NCI-H460 (cell line): ENCODE data around the gene SCN1B. TPM values are rescaled to one million over a fixed set of nuclear protein-coding genes. Genes with fewer than 3 reads are reported as not detected.
"Not testable (repeated sequence)": the region's sequence is repeated elsewhere in the genome, so short reads cannot be mapped to it uniquely, and the experiment has no call there.

Experiments
- DNase-seq: peaks from one replicate; pipeline ENCODE4 v3.0.0-alpha.2; 2016; ENCODE audit warnings: low read depth; ENCODE audit errors: extremely low read depth
- total RNA-seq: library from RNA; depleted of rRNA; stranded (reverse); fragments of >200 nt; shearing (Covaris generic); gene quantifications from 2 replicates; pipeline ENCODE4 v1.2.3, GENCODE V29; 2014

The SCN1B gene
- total RNA-seq, 1 experiment from 2014 or later: 0.82 TPM

DNA sequence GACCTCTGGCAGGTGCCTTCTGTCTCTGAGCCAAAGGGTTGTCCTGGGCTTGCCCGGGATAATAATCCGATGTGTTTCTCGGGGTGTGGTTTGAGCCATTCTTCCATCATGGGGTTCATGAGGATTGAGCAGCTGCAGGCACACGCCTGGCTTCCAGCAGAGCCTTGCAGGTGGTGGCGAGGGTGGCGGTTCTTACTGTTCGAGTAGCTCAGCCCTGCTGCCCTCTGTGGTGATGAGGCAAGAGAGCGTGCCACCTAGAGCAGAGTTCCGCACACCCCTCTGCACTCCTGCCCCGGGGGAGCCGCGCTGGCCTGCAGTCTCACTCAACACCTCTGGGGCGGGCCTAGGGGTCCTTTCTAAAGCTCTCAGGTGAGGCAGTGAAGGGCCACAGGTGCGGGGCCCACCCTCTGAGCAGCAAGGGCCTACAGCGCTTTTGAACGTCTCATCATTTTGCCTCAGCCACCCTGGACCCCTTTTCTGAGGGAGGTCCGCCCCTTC lies 3.8 kb downstream of the SCN1B start:
- DNase-seq: no peak

DNA sequence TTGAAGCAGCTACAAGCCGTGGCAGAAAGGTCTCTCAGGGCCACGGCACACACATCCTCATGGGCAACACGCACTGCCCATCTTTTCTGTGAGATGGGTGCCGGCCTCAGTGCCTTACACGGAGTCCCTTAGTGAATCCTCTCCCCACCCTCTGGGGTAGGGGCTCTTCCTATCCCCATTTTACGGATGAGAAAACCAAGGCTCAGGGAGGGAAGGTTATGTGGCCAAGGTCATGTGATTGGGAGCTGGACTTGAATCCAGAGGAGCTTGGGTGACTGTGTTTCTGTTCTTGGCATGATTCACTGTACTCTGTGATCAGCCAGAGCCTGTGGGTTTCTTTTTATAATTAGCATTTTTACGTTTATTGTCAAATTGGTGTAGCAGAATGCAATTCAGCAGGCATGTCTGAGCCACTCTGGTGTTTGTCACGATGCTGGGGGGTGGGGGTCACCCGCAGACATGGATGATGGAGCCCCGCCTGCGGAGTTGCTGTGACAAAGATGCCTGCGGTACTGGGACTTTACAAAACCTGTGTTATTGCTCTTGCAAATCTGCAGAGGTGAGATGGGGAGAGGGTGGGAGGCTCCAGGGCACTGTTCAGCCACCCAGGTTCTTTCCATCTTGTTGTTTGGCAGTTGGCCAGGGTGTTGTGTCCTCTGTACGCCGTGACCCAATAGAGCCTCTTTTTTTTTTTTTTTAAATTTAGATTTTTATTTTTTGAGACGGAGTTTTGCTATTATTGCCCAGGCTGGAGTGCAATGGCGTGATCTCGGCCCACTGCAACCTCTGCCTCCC lies 4.5 kb downstream of the SCN1B start:
- no peak for DNase-seq

DNA sequence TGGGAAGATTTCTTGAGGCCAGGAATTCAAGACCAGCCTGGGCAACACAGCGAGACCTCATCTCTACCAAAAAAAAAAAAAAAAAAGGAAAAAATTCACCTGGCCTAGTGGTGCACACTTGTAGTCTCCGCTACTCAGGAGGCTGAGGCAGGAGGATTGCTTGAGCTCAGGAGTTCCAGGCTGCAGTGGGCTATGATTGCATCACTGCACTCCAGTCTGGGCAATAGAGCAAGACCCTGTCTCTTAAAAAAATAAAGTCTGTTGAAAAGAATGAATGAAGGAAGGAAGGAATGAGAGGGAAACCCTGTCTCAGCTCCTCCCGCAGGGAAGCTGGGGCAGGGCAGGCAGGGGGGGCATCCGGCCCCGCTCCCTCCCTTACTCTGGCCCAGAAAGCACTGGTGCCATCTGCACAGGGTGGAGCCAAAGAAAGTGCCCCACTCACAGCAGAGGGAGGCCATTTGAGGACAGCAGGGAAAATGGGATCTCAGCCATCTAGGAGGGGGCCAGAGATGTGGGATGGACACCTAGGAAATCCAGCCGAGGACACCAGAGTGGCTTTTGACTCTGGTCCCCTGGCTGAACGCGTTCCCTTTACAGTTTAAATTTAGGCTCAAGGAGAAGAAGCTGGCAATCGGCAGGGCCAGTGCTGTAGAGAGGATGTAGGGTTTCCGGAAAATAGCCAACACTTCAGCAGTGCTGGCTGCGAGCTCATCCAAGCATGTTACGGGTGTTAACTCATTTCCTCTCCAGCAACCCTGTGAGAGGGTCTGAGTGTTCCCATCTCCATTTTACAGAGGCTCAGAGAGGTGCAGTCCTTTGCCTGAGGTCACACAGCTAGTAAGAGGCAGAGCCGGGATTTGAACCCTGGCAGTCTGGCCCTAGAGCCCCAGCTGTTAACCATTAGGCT lies 7.7 kb downstream of the SCN1B start:
- DNase-seq: no peak

DNA sequence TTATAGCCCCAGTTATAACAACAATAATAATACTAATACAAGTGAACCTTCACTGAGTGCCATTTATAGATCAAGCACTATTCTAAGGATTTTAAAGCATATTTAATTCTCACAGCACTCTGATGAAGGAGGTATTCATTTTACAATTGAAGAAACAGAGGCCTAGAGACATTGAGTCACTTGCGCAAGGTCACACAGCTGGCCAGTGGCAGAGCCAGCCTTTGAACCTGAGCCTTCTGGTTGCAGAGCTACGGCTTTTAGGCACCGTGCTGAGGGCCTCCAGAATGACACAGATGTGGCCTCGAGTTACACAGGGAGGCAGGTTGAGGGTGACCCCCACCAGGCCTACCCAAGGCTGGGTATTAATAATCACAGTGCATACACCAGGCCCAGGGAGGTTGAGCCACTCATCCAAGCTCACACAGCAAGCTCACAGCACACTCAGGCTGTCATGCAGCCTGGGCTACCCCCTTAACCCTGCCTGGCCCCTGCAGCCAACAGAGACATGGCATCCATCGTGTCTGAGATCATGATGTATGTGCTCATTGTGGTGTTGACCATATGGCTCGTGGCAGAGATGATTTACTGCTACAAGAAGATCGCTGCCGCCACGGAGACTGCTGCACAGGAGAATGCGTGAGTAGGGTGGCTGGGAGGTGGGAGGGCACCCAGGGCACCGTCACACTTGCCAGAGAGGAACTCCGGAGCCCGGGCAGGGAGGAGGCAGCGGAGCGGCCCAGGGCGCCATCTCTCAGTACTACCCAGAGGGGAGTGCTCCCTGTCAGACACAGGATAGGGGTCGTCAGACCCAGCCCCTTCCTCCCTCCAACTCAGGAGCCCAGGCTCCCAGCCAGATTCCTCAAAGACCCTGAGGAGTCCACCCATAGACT lies 8.6 kb downstream of the SCN1B start:
- DNase-seq: no peak

DNA sequence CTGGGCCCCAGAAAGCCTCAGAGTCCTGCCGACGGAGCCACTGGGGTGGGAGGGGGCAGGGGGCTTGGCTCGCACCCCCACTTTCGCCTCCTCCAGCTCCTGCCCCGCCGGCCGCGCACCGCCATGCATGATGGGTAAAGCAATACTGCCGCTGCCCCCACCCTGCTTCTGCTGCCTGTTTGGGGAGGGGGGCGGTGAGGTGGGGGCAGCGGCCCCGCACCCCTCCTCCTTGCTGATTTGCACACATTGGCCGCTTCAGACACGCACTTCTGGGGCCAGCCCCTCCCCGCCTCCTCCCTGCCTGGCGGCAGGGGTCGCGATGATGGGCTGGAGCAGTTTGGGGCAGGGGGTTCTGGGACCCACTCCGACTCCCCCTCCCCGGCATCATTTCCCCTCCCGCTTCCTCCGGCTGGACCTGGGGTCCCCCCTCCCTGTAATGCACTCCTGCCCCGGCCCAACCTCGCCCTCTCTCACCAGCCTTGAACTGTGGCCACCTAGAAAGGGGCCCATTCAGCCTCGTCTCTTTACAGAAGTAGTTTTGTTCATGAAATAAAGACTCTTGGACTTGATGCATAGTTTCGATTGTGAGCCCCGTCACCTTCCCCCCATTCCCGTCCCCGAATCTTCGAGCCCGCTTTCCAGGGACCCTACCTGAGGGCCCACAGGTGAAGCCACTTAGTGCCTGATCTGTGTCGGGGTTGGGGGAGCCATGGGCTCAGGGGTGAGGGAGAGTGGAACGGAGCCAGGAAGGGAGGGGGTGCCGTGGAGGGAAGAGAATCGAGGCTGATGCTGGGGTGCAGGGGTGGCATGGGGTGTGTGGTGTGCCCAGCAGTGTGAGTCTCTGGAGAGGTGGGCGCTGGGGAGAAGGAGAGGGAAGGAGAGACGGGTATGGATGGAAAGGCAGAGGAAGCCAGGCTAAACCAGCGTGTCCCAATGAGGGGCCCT lies 9.9 kb downstream of the SCN1B start:
- DNase-seq: no peak

DNA sequence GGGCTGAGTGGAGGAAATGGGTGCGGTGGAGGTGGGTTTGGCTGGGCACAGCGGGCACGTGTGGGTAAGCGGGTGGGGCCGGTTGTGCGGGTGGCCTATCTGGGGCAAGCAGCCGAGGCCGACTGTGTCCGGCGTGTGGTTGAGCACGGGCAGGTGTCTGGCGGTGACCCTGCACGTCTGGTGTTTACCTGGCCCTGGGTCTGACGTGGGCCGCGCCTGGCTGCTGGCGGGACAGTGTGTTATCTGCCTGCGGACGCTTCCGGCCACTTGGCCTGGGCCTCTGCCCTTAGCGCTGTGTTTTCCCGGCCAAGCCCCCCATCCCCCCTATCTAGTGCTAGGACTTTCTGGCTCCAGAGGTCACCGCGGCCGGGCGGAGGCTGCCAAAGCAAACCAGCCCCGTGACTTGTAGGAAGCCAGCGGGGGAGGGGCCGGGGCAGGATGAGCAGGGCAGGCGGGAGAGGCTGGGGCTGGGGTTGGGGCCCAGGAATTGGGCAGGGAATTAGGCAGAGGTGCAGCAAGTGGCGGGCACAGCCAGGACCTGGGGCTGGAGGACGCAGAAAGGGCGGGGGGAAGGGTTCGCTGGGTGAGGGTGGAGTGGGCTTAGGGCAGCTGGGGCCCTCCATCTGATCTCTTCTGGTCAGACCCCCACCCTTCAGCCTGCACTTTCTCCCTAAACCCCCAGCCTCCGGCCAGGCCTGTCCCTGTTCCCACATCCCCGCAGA lies 10.7 kb downstream of the SCN1B start:
- DNase-seq: no peak

DNA sequence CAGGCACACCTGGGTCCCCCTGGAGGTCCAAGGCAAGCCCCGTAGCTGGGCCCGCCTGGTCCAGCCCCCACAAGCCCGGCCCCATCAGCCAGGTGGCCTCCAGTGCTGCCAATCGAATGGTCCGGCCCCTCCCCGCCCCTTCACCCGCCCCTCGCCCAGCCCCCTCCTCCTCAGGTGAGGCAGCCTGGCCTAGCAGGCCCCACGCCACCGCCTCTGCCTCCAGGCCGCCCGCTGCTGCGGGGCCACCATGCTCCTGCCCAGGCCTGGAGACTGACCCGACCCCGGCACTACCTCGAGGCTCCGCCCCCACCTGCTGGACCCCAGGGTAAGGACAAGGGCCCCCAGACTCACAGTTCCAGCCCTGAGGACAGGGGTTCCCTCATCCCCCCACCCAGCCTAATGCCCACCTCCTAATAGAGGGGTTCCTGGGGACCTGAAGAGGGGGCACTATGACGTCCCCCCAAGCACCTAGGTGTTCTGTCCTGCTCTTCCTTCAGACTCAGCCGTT lies 11.3 kb downstream of the SCN1B start, which contains the start of gene HPN:
Gene HPN (plus strand): TSS at position 174 of the 508 bp plus-strand sequence. CDS start 786 bp downstream, outside the sequence.
- no peak for DNase-seq

DNA sequence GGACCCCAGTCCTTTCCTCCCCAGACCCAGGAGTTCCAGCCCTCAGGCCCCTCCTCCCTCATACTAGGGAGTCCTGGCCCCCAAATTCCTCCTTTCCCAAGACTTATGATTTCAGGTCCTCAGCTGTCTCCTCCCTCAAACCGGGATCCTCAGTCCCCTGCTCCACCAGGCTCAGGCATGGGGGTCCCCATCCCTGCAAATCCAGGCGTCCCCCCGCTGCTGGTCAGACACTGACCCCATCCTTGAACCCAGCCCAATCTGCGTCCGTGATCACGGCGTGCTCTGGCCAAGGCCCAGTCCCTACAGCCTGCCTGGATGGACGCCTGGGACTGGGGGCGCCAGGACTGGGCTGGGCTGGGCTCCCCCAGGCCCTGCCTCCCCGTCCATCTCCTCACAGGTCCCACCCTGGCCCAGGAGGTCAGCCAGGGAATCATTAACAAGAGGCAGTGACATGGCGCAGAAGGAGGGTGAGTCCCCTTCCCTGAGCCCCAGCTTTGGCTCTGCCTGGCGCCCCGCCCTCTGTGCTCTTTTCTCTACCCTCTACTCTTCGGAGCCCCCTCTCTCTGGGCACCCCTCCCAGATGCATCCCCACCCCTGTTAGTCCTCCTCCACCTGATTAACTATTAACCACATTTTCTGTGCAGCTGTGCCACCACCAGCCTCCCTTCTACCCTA lies 11.9 kb downstream of the SCN1B start:
- no peak for DNase-seq

DNA sequence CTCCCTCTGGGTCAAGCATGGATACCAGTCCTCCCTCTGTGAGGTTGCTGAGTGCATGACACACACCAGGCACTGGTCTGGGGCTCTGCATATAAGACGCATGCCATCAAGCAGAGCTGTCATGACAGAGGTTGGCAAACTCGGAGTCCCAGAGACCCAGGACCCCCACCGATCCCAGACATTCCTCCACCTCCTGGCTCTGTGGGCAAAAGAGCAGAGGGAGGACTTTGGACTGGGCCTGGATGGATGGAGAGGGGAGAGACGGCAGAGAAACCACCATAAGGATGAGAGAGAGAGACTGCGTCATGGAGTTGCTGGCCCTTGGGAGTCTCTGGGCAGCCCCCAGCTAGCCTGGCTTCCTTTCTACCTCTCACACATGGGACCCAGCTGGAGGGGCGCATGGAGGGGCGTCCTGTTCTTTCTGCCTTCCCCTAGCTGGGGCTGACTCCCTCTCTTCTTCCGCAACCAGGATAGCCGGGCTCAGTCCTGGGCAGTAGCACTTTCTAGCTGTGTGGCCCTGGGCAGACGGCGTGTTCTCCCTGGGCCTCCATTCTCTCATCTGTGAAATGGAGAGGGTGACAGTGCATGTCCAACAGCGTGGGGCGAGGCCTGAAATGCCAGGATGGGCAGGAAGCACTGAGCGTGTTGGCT lies 12.8 kb downstream of the SCN1B start:
- no peak for DNase-seq

DNA sequence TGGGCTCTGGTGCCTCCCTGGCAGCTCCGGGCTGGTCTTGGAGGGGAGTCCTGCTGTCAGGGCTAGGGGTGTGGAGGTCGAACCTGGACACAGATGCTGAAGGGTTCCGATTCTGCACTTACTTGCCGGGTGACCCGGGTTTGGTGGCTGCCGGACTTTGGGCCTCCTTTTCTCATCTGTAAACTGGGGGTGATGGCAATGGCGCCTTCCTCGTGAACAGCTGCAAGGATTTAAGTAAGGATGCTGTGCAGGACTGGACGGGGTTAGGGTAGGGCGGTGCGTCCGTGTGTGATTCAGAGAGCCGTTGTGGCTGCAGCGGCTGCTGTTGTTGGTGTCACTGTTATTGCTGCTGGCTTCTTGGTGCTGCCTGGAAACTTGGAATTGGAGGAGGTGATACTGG lies 13.6 kb downstream of the SCN1B start:
- DNase-seq: no peak

DNA sequence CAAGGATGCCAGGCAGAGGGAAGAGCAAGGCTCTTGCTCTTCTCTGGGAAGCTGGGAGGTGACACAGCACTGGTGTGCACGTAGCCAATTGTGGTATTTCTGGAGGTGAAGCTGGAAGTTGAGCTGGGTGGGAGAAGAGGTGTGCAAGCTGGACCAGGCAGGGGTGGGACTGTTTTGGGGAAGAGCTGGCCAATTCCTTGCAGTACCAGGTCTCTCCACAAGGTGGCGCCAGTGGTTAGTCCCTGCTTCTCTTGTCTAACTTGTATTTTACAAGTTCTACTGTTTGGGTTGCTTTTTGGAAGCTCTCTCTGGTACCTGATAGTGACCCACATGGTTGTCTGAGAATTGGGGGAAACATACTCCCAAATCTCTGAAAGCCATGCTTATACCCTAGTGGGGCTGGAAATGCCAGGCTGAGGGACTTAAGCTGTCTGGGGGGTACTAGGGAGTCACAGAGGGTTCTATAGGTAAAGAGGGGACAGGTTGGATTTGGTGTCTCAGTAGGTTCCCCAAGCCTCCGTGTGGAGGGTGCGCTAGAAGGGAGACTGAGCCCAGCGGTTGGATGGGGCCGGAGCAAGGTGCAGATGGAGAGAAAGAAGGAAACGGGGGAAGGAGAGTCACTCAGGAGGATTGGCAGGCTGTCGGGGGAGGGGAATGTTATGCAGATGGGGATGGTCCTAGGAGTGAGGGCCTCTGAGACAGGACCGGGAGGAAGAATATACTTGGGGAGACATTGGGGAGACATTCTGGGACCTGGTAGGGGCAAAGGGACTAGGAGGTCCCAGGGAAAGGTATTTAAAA lies 14.2 kb downstream of the SCN1B start:
- peak; percentile 26 for DNase-seq

DNA sequence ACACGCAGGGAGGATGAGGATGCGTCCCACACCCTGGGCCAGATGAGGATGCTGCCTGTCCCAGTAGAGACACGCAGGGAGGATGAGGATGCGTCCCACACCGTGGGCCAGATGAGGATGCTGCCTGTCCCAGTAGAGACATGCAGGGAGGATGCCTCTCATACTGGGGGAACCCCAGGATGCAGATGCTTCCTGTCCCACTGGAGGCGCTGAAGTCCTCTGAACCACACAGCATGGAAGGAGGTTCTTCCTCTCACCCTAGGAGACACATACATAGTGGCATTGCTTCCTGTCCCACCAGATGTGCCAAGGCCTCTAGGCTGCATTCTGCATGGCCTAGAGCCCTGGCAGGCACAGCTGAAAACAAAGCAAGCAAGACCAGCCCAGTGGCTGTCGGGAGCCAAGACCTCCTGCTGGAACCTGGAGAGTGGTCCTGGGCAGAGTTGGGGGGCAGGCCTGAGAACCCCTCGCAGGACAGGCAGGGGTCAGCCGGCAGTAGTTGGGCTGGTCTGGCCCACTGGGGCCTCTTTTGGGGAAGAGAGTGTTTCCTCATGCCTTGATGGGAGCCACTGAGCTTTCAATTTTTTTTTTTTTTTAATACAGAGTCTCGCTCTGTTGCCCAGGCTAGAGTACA lies 15.5 kb downstream of the SCN1B start:
- peak; percentile 25 for DNase-seq

DNA sequence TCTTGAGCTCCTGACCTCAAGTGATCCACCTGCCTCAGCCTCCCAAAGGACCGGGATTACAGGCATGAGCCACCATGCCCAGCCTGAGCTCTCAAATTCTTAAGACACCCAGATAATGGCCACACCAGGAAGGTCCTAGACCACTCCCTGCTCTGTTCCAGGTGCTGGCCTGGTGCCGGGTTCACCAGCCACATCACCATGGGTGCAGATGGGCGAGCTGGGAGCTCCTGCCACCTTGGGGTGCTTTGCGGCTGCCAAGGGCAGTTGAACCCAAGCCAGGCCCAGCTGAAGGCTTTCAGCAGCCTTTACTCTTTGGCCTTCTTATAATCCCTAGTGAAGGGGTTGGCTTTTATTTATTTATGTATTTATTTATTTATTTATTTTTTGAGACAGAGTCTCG lies 16.2 kb downstream of the SCN1B start:
- no peak for DNase-seq

DNA sequence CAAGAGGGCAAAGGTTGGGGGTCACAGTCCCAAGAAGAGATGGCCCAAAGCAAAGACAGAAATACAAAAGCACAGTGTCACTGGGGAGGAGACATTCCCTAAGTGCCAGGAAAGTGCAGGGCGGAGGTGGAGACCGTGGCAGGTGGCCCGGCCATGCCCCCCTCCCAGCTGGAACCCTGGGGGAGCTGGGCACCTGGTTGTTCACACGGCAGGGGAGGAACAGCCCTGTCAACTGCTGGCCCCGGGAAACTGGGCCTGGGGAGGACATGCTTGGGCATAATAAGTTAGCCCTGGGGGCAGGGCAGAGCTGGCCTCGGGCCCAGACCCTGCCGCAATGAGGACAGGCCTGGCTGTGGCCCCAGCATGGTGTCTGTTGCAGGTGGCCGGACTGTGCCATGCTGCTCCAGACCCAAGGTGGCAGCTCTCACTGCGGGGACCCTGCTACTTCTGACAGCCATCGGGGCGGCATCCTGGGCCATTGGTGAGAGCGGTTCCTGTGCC lies 18.7 kb downstream of the SCN1B start:
- DNase-seq: no peak

DNA sequence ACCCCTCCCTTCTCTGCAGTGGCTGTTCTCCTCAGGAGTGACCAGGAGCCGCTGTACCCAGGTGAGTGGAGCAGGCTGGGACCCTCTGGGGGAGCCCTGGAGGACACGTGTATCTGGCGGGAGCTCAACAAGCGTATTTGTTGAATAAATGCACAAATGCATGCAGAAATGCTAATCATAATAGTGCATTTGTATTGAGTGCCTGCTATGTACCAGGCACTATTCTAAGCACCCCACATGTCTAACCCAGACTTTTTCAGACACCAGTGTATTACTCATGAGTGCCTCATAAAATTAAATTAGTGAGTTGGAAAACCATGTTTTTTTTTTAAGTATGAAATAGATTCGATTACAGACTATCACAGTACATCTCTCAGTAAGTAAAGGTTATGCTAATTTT lies 19.2 kb downstream of the SCN1B start:
- no peak for DNase-seq

DNA sequence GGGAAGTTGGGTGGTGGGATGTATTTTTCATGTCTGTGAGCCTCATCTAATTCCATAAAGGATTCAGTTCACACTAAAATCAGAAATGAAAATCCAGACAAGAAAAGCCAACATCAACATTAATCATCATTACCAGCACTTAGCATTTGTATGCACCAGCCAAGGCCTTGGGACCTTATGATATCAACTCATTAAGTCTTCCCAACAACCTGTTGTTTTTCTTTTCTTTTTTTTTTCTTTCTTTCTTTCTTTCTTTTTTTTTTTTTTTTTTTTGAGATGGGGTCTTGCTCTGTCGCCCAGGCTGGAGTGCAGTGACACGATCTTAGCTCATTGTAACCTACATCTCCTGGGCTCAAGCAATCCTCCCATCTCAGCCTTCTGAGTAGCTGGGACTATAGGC lies 20.4 kb downstream of the SCN1B start:
- DNase-seq: not testable (repeated sequence)
